ENCODE data around the gene RFT1.

Gene RFT1

DNA sequence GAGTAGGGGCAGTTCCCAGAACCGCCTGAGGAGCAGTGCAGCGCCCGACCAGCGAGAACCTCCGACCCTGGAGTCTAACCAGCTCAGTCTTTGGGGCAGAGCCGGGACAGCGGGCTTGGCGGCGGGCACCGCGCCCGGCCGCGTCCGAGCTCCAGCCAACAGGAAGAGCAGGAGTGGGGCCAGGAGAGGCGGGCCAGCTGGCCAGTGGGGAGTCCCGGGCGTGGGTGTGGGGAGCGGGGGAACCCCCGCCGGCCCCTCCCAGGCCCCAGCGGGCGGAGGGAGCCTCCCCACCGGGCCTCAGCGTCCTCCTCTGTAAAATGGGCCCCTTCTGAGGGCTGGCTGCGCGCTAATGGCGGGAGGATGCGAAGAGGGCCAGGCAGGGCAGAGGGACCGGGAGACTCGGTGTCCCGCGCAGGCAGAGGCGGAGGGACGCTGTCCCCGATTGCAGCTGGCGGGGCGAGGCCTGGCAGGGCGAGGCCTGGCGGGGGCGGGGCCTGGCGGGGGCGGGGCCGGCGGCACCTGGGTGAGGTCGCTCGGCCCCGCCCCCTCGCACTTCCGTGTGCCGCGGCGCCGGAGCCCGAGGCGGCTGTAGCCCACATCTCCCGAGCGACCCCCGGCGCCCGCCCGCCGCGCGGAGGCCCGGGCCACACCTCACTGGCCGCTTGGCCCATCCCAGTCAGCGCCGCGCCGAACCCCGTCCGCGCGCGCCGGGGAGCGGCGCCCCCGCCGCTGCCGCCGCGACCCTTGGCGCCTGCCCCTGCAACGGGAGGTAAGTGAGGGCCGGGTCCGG lies 30.6 kb upstream of the RFT1 start, which contains the start of gene PRKCD:
TSS of gene PRKCD (plus strand) at position 550 of the 790 bp plus-strand sequence. CDS start 17,214 bp downstream, outside the sequence.
- Histone ChIP-seq H3K4me3 (ENCODE audit: low read depth, low read length) (peak within 1 kb of the TSS; percentile 72), H3K4me1 (ENCODE audit: control insufficient read depth, insufficient read depth, low read length) (peaks cover 23% of the 10 kb centered on the region), H3K9ac (ENCODE audit: low read depth, low read length) (peak within 1 kb of the TSS; percentile 65)

DNA sequence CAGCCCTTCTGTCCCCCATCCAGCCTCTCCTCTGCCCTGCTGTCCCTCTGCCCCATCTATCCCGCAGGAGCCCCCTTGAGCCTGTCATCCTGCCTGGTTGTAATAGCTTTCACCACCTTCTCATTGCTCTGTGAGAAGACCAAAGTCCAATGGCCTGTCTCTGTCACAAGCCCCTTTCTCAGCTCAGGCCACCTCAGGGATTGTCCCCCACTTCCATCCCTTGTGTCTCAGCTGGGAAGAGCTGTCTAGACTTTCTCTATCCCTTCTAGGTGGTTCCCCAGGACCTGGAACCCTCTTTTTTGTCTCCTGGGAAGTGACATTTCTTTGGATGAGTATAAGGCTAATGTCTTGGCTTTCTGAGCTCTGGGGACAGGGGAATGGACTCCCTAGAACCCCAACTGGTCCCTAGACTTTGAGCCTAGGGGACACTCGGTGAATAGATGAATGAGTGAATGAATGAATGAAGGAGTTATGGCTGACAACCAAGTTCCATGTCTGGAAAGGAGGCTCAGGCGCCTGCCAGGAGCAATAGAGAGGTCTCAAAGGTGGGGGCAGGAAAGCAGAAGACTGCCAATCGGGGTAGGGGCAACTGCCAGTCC lies 29.9 kb upstream of the RFT1 start:
- no peak overlapping the region for H3K9ac ChIP-seq (ENCODE audit: low read depth, low read length)
- H3K36me3 ChIP-seq (ENCODE audit: control insufficient read depth, insufficient read depth, low read length) = no peaks in the 10 kb centered on the region
- H3K9me3 ChIP-seq (ENCODE audit: control insufficient read depth, insufficient read depth, low read length) = no peaks in the 10 kb centered on the region
- peaks cover 19% of the 10 kb centered on the region for H3K27me3 ChIP-seq (ENCODE audit: control insufficient read depth, insufficient read depth, low read length)
- H3K4me3 ChIP-seq (ENCODE audit: low read depth, low read length) = peak overlapping the region; percentile 64
- H3K4me1 ChIP-seq (ENCODE audit: control insufficient read depth, insufficient read depth, low read length) = peaks cover 23% of the 10 kb centered on the region

More for the DNA sequence above, 30.6 kb upstream of the RFT1 start, which contains the start of gene PRKCD:
- H3K9me3 ChIP-seq (ENCODE audit: control insufficient read depth, insufficient read depth, low read length) = no peaks in the 10 kb centered on the region
- H3K27me3 ChIP-seq (ENCODE audit: control insufficient read depth, insufficient read depth, low read length) = peaks cover 19% of the 10 kb centered on the region
- no peaks in the 10 kb centered on the region for H3K36me3 ChIP-seq (ENCODE audit: control insufficient read depth, insufficient read depth, low read length)

DNA sequence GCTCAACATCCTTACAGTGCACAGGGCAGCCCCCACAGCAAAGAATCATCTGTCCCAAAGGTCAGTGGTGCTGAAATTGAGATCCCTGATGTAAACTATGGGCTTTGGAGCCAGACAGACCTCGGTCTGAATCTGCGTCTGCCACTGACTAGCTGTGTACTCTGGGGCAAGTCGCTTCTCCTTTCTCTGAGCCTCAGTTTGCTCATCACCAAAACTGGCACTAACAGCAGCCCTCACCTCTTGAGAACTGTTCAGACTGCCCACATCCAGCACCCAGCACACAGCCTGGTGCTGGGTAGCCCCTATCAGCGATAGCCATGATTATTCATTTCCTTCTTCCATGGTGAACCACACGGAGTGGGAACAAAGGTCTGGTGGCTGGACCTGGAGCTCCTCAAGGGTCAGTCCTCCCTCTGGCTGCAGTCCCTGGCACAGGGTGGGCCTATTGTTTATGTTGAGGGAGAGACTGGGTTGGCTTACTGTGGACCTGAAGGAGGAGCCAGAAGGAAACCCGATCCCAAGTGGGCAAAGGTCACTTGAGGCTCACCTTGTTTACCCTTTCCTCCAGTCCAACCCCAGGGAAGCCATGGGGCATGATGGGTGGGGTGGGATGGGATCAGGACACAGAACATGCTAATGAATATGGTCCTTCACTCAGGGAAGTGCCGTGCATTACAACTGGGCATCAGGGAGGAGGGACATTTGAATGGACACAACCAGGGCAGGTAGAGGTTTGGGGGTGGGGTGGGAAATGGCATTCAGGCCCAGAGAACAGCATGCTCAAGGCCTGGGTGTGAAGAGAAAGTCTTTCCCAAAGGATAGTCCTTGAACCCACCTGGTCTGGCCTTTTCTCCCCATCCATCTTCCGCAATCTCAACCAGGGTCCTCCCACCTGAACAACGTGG lies 29.2 kb upstream of the RFT1 start:
- Histone ChIP-seq H3K36me3 (ENCODE audit: control insufficient read depth, insufficient read depth, low read length) (no peaks in the 10 kb centered on the region), H3K4me3 (ENCODE audit: low read depth, low read length) (peak overlapping the region; percentile 64), H3K27me3 (ENCODE audit: control insufficient read depth, insufficient read depth, low read length) (peaks cover 19% of the 10 kb centered on the region), H3K4me1 (ENCODE audit: control insufficient read depth, insufficient read depth, low read length) (peaks cover 23% of the 10 kb centered on the region), H3K9me3 (ENCODE audit: control insufficient read depth, insufficient read depth, low read length) (no peaks in the 10 kb centered on the region), H3K9ac (ENCODE audit: low read depth, low read length) (no peak overlapping the region)

DNA sequence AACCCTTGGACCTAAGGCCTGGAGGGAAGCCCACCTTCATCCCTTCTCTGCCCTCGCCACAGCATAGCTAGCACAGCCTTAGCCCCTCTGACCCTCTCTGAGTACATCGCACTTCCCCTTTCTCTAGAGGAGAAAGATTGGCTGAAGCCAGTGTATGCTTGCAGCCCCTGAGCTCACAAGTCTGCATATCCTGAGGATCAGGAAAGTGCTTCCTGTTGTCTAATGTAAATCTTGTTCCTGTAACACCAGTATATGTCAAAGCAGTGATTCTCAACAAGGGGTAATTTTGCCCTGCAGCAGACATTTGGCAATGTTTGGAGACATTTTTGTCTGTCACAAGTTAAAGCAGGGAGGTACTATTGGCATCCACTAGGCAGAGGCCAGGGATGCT lies 28.5 kb upstream of the RFT1 start:
- H3K36me3 ChIP-seq (ENCODE audit: control insufficient read depth, insufficient read depth, low read length) = no peaks in the 10 kb centered on the region
- H3K4me1 ChIP-seq (ENCODE audit: control insufficient read depth, insufficient read depth, low read length) = peaks cover 23% of the 10 kb centered on the region
- H3K9ac ChIP-seq (ENCODE audit: low read depth, low read length) = no peak overlapping the region
- peaks cover 19% of the 10 kb centered on the region for H3K27me3 ChIP-seq (ENCODE audit: control insufficient read depth, insufficient read depth, low read length)
- no peaks in the 10 kb centered on the region for H3K9me3 ChIP-seq (ENCODE audit: control insufficient read depth, insufficient read depth, low read length)
- no peak overlapping the region for H3K4me3 ChIP-seq (ENCODE audit: low read depth, low read length)

DNA sequence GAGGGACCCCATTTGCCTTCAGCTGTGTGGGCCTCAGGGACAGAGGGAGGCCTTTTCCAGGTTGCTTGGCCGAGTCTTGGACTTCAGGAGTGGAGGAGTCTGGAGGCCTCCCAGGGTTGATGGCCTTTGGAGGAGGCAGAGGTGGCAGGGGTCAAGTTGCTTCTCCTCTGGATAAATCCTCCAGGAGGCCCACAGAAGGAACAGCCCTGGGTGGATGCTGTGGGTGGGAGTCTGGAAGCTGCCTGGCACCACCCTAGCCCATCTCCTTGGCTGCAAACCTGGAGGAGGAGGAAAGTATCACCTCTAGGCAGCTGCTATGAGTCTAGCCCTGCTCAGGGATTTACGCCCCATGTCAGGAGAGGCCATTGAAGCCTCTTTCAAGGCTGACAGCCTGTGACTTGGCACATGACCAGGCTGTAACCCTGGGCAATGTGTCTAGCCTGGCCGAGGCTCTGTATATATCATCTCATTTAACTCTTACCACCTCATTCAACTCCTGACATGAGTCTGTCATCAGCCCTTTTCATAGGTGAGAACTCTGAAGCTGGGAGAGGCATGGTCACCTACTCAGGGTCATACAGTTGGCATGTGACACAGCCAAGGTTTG lies 27.8 kb upstream of the RFT1 start:
- peaks cover 19% of the 10 kb centered on the region for H3K27me3 ChIP-seq (ENCODE audit: control insufficient read depth, insufficient read depth, low read length)
- H3K9me3 ChIP-seq (ENCODE audit: control insufficient read depth, insufficient read depth, low read length) = no peaks in the 10 kb centered on the region
- H3K36me3 ChIP-seq (ENCODE audit: control insufficient read depth, insufficient read depth, low read length) = no peaks in the 10 kb centered on the region
- peaks cover 20% of the 10 kb centered on the region for H3K4me1 ChIP-seq (ENCODE audit: control insufficient read depth, insufficient read depth, low read length)
- H3K4me3 ChIP-seq (ENCODE audit: low read depth, low read length) = no peak overlapping the region
- H3K9ac ChIP-seq (ENCODE audit: low read depth, low read length) = no peak overlapping the region

DNA sequence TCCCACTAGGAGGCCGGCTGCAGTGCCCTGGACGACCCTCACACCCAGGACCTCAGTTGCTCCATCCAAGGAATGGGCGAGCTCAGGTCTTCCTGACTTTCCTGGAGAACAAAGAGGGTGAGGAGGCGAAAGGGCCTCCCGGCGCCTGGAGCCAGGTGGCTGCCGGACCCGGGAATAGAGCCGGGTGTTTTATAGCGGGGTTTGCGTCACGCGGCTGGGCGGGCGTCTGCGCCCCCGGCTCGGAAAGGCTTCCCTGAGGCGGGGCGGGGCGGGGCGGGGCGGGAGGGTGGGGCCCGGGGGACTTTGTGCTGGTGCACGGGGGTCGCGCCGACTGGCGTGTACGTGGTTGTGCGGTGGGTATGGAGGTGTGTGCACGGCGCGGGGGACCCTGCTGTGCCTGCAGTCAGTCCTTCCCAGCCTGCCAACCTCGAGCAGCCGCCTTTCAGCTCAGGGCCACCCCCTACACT lies 26.2 kb upstream of the RFT1 start:
- Histone ChIP-seq H3K4me1 (ENCODE audit: control insufficient read depth, insufficient read depth, low read length) (peaks cover 20% of the 10 kb centered on the region), H3K9me3 (ENCODE audit: control insufficient read depth, insufficient read depth, low read length) (no peaks in the 10 kb centered on the region), H3K27me3 (ENCODE audit: control insufficient read depth, insufficient read depth, low read length) (peaks cover 19% of the 10 kb centered on the region), H3K9ac (ENCODE audit: low read depth, low read length) (no peak overlapping the region), H3K4me3 (ENCODE audit: low read depth, low read length) (peak overlapping the region; percentile 53), H3K36me3 (ENCODE audit: control insufficient read depth, insufficient read depth, low read length) (no peaks in the 10 kb centered on the region)

DNA sequence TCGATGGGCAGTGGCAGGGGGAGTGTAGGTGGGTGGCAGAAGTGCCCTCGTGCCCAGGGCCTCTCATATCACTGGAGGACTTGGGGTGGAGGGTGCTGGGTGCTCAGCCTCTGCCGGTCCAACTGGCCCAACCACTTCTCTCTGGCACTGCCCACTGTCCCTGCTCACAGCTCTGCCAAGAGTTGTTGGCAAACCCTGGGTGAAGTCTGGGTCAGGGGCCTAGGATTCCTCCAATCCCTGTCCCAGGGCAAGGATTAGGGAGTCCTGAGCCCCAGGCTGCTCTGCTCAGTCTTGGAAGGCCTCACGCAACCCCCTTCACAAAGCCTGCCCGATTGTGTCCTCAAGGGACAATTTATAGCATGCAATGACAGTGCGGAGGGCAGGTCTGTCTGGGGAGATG lies 25.5 kb upstream of the RFT1 start:
- Histone ChIP-seq H3K9ac (ENCODE audit: low read depth, low read length) (no peak overlapping the region), H3K4me3 (ENCODE audit: low read depth, low read length) (no peak overlapping the region), H3K4me1 (ENCODE audit: control insufficient read depth, insufficient read depth, low read length) (peaks cover 20% of the 10 kb centered on the region)

DNA sequence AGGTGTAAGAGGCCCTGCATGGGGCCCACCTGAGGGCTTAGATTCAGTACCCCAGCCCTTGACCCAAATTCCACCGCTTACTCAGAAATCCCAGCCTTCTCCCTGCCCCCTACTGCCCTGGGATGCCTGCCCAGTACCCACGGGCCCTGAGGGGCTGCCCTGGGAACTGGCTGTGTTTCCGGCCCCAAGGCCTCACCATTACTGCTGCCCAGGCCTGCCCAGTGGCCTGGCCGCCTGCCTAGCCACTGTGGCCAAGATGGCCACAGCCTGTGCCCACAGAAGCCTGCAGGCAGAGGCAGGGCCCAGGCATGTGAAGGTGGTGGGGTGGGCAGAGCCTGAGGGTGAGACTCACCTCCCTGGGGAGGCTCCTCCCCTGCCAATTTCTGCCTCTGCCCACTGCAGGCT lies 24.6 kb upstream of the RFT1 start:
- peaks cover 14% of the 10 kb centered on the region for H3K4me1 ChIP-seq (ENCODE audit: control insufficient read depth, insufficient read depth, low read length)
- H3K27me3 ChIP-seq (ENCODE audit: control insufficient read depth, insufficient read depth, low read length) = peaks cover 13% of the 10 kb centered on the region
- no peaks in the 10 kb centered on the region for H3K9me3 ChIP-seq (ENCODE audit: control insufficient read depth, insufficient read depth, low read length)
- no peak overlapping the region for H3K4me3 ChIP-seq (ENCODE audit: low read depth, low read length)
- no peak overlapping the region for H3K9ac ChIP-seq (ENCODE audit: low read depth, low read length)
- no peaks in the 10 kb centered on the region for H3K36me3 ChIP-seq (ENCODE audit: control insufficient read depth, insufficient read depth, low read length)

More for the DNA sequence above, 25.5 kb upstream of the RFT1 start:
- Histone ChIP-seq H3K36me3 (ENCODE audit: control insufficient read depth, insufficient read depth, low read length) (no peaks in the 10 kb centered on the region), H3K27me3 (ENCODE audit: control insufficient read depth, insufficient read depth, low read length) (peaks cover 19% of the 10 kb centered on the region), H3K9me3 (ENCODE audit: control insufficient read depth, insufficient read depth, low read length) (no peaks in the 10 kb centered on the region)

DNA sequence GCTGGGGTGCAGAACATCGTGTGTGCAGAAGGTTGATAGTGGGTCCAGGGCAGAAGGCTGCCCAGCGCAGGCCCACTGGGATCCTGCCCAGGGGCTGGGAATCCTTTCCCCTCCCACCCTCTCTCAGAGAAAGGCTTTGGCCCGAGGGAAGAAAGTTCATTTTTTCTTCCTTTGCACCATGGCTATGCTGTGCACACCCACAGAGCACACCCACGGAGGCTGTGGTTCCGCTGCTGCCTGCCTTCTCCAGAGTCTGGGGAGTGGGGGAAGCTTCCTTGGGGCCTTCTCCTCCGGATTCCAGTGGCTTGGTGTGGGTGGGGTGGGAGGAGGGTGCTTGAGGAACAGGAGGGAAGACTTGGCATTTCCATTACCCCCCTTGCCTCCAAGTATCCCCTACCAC lies 23.7 kb upstream of the RFT1 start:
- H3K4me3 ChIP-seq (ENCODE audit: low read depth, low read length) = no peak overlapping the region
- H3K9me3 ChIP-seq (ENCODE audit: control insufficient read depth, insufficient read depth, low read length) = no peaks in the 10 kb centered on the region
- H3K9ac ChIP-seq (ENCODE audit: low read depth, low read length) = no peak overlapping the region
- H3K27me3 ChIP-seq (ENCODE audit: control insufficient read depth, insufficient read depth, low read length) = peaks cover 10% of the 10 kb centered on the region
- no peaks in the 10 kb centered on the region for H3K36me3 ChIP-seq (ENCODE audit: control insufficient read depth, insufficient read depth, low read length)
- H3K4me1 ChIP-seq (ENCODE audit: control insufficient read depth, insufficient read depth, low read length) = peaks cover 5% of the 10 kb centered on the region

DNA sequence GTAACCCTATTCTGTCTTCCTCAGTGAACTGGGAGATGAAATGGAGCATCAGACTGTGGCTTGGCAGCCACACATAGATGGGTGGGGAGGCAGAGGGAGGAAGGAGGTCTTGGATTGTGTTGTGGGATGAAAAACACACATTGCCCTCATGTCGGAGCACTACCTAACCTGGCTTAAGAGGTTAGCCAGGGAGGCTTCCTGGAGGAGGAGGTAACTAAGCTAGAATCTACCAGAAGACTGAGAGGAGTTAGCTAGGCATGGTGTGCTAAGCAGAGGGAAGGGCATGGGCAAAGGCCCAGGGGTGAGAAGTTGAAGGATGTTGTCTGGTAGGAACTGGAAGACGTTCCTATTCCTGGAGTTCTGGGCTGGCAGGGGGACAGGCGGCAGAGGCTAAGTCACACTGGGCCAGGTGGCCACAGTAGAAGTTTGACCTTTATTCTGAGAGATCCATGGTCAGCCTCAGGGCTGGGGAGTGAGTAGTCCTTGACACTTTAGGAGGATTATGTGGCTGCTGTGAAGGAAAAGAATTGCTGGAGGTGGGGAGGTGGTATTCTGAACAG lies 23.1 kb upstream of the RFT1 start:
- Histone ChIP-seq H3K36me3 (ENCODE audit: control insufficient read depth, insufficient read depth, low read length) (no peaks in the 10 kb centered on the region), H3K9ac (ENCODE audit: low read depth, low read length) (no peak overlapping the region), H3K4me3 (ENCODE audit: low read depth, low read length) (no peak overlapping the region), H3K27me3 (ENCODE audit: control insufficient read depth, insufficient read depth, low read length) (peaks cover 7% of the 10 kb centered on the region), H3K9me3 (ENCODE audit: control insufficient read depth, insufficient read depth, low read length) (no peaks in the 10 kb centered on the region), H3K4me1 (ENCODE audit: control insufficient read depth, insufficient read depth, low read length) (peaks cover 4% of the 10 kb centered on the region)
